ENCODE measurements around the gene LIG3.
"Not testable (repeated sequence)": the region's sequence is repeated elsewhere in the genome, so short reads cannot be mapped to it uniquely, and the experiment has no call there.

LIG3 gene

GRCh38 chr17:34980353-34980680, at the start of gene LIG3:
Gene LIG3, plus strand, starts transcription at chr17:34980512. Its CDS starts 2,494 bp downstream, at chr17:34983006.
- Mint-ChIP-seq H3K27ac (peak within 1 kb of the TSS; percentile 97), H3K4me3 (peak within 1 kb of the TSS; percentile 93), H3K4me1 (ENCODE audit: low read depth) (peaks cover 32% of the 10 kb centered on the region), H3K9me3 (no peaks in the 10 kb centered on the region), H3K36me3 (ENCODE audit: low read depth) (peaks cover 27% of the 10 kb centered on the region), H3K27me3 (no peaks in the 10 kb centered on the region)
- intact Hi-C loops (cut with micrococcal nuclease), result loop anchor here (1.0 to 10.0 kb wide), 2 partner anchors 19 to 556 kb away; partner anchors contain the start of genes CCT6B and ZNF830

- H3K4me1 Mint-ChIP-seq (ENCODE audit: low read depth); intact Hi-C loops (cut with micrococcal nuclease); H3K36me3 Mint-ChIP-seq (ENCODE audit: low read depth); H3K27ac Mint-ChIP-seq; H3K27me3 Mint-ChIP-seq; H3K9me3 Mint-ChIP-seq; H3K4me3 Mint-ChIP-seq: not testable (repeated sequence)
Measured at GRCh38 chr17:34950780-34951179, 29.5 kb upstream of the LIG3 start.

GRCh38 chr17:34958438-34958837, 21.9 kb upstream of the LIG3 start:
- H3K4me1 Mint-ChIP-seq (ENCODE audit: low read depth), result peaks cover 15% of the 10 kb centered on the region
- no peaks in the 10 kb centered on the region for H3K9me3 Mint-ChIP-seq
- peaks cover 5% of the 10 kb centered on the region for H3K27me3 Mint-ChIP-seq
- intact Hi-C loops (cut with micrococcal nuclease), result no loop called here
- peaks cover 18% of the 10 kb centered on the region for H3K36me3 Mint-ChIP-seq (ENCODE audit: low read depth)
- H3K27ac Mint-ChIP-seq, result no peak overlapping the region
- H3K4me3 Mint-ChIP-seq, result no peak overlapping the region

GRCh38 chr17:34961093-34961911, 19.0 kb upstream of the LIG3 start, which contains the start of the genes CCT6B and ZNF830:
Gene CCT6B, minus strand, starts transcription at chr17:34961460. Its CDS starts 67 bp downstream, at chr17:34961393.
Gene ZNF830, plus strand, starts transcription at chr17:34961540. Its CDS starts 27 bp downstream, at chr17:34961567.
- H3K27ac Mint-ChIP-seq, result peak within 1 kb of the TSS; percentile 97
- peaks cover 21% of the 10 kb centered on the region for H3K4me1 Mint-ChIP-seq (ENCODE audit: low read depth)
- intact Hi-C loops (cut with micrococcal nuclease), result loop anchor here (1.0 kb wide), 2 partner anchors 19 to 128 kb away; partner anchors contain the start of gene LIG3
- peaks cover 38% of the 10 kb centered on the region for H3K36me3 Mint-ChIP-seq (ENCODE audit: low read depth)
- peak within 1 kb of the TSS; percentile 94 for H3K4me3 Mint-ChIP-seq
- H3K9me3 Mint-ChIP-seq, result no peaks in the 10 kb centered on the region
- peaks cover 5% of the 10 kb centered on the region for H3K27me3 Mint-ChIP-seq

GRCh38 chr17:34974179-34974578, 6.1 kb upstream of the LIG3 start:
- Mint-ChIP-seq H3K27me3 (no peaks in the 10 kb centered on the region), H3K4me1 (ENCODE audit: low read depth) (no peaks in the 10 kb centered on the region), H3K4me3 (no peak overlapping the region), H3K9me3 (no peaks in the 10 kb centered on the region), H3K27ac (no peak overlapping the region), H3K36me3 (ENCODE audit: low read depth) (no peaks in the 10 kb centered on the region)
- intact Hi-C loops (cut with micrococcal nuclease), result no loop called here

GRCh38 chr17:34974794-34975785, 5.2 kb upstream of the LIG3 start:
- H3K27me3 Mint-ChIP-seq, result no peaks in the 10 kb centered on the region
- intact Hi-C loops (cut with micrococcal nuclease), result no loop called here
- no peaks in the 10 kb centered on the region for H3K9me3 Mint-ChIP-seq
- no peak overlapping the region for H3K27ac Mint-ChIP-seq
- no peak overlapping the region for H3K4me3 Mint-ChIP-seq
- peaks cover under 1% of the 10 kb centered on the region for H3K36me3 Mint-ChIP-seq (ENCODE audit: low read depth)
- H3K4me1 Mint-ChIP-seq (ENCODE audit: low read depth), result peaks cover 8% of the 10 kb centered on the region

GRCh38 chr17:34979153-34979552, 1.2 kb upstream of the LIG3 start:
- H3K27ac Mint-ChIP-seq, result no peak overlapping the region

GRCh38 chr17:34979650-34980352, 511 bp upstream of the LIG3 start:
- Mint-ChIP-seq H3K9me3 (no peaks in the 10 kb centered on the region), H3K36me3 (ENCODE audit: low read depth) (peaks cover 27% of the 10 kb centered on the region), H3K4me1 (ENCODE audit: low read depth) (peaks cover 29% of the 10 kb centered on the region), H3K27me3 (no peaks in the 10 kb centered on the region), H3K27ac (peak overlapping the region; percentile 97), H3K4me3 (peak overlapping the region; percentile 93)
- intact Hi-C loops (cut with micrococcal nuclease), result loop anchor here (1.0 to 10.0 kb wide), 2 partner anchors 18 to 555 kb away; partner anchors contain the start of genes CCT6B and ZNF830

More at GRCh38 chr17:34979153-34979552, 1.2 kb upstream of the LIG3 start:
- H3K27me3 Mint-ChIP-seq, result no peaks in the 10 kb centered on the region
- no peak overlapping the region for H3K4me3 Mint-ChIP-seq
- peaks cover 20% of the 10 kb centered on the region for H3K36me3 Mint-ChIP-seq (ENCODE audit: low read depth)
- intact Hi-C loops (cut with micrococcal nuclease), result no loop called here
- H3K9me3 Mint-ChIP-seq, result no peaks in the 10 kb centered on the region
- H3K4me1 Mint-ChIP-seq (ENCODE audit: low read depth), result peaks cover 29% of the 10 kb centered on the region

- Mint-ChIP-seq H3K27me3 (no peaks in the 10 kb centered on the region), H3K4me1 (ENCODE audit: low read depth) (peaks cover 35% of the 10 kb centered on the region), H3K36me3 (ENCODE audit: low read depth) (peaks cover 29% of the 10 kb centered on the region), H3K27ac (peak overlapping the region; percentile 97), H3K9me3 (no peaks in the 10 kb centered on the region), H3K4me3 (peak overlapping the region; percentile 93)
- intact Hi-C loops (cut with micrococcal nuclease), result loop anchor here (1.0 to 10.0 kb wide), 2 partner anchors 20 to 556 kb away; partner anchors contain the start of genes CCT6B and ZNF830
Measured at GRCh38 chr17:34980681-34981537, 597 bp downstream of the LIG3 start.

GRCh38 chr17:34981538-34982241, 1.4 kb downstream of the LIG3 start:
- Mint-ChIP-seq H3K36me3 (ENCODE audit: low read depth) (peaks cover 36% of the 10 kb centered on the region), H3K27me3 (no peaks in the 10 kb centered on the region), H3K27ac (peak overlapping the region; percentile 97), H3K4me3 (peak overlapping the region; percentile 93), H3K9me3 (no peaks in the 10 kb centered on the region), H3K4me1 (ENCODE audit: low read depth) (peaks cover 35% of the 10 kb centered on the region)
- intact Hi-C loops (cut with micrococcal nuclease), result loop anchor here (10.0 kb wide), 1 partner anchor 557 kb away; no protein-coding TSS in a partner anchor

- intact Hi-C loops (cut with micrococcal nuclease), result loop anchor here (10.0 kb wide), 1 partner anchor 562 kb away; no protein-coding TSS in a partner anchor
- Mint-ChIP-seq H3K9me3 (no peaks in the 10 kb centered on the region), H3K4me1 (ENCODE audit: low read depth) (peaks cover 47% of the 10 kb centered on the region), H3K4me3 (no peak overlapping the region), H3K27me3 (no peaks in the 10 kb centered on the region), H3K27ac (no peak overlapping the region), H3K36me3 (ENCODE audit: low read depth) (peaks cover 76% of the 10 kb centered on the region)
Measured at GRCh38 chr17:34987232-34987631, 6.9 kb downstream of the LIG3 start.

GRCh38 chr17:34988644-34989043, 8.3 kb downstream of the LIG3 start:
- Mint-ChIP-seq H3K36me3 (ENCODE audit: low read depth) (peaks cover 77% of the 10 kb centered on the region), H3K27me3 (no peaks in the 10 kb centered on the region)
- intact Hi-C loops (cut with micrococcal nuclease), result loop anchor here (10.0 kb wide), 1 partner anchor 564 kb away; no protein-coding TSS in a partner anchor

More at GRCh38 chr17:34988644-34989043, 8.3 kb downstream of the LIG3 start:
- Mint-ChIP-seq H3K27ac (peak overlapping the region; percentile 15), H3K4me1 (ENCODE audit: low read depth) (peaks cover 48% of the 10 kb centered on the region), H3K9me3 (no peaks in the 10 kb centered on the region), H3K4me3 (no peak overlapping the region)
